ENCODE measurements around the gene COL16A1. TPM values are rescaled to one million over a fixed set of nuclear protein-coding genes. Genes with fewer than 3 reads are reported as not detected.

The COL16A1 gene
- total RNA-seq, 2 donors from 2014 or later: 10.1 to 15.8 TPM

DNA sequence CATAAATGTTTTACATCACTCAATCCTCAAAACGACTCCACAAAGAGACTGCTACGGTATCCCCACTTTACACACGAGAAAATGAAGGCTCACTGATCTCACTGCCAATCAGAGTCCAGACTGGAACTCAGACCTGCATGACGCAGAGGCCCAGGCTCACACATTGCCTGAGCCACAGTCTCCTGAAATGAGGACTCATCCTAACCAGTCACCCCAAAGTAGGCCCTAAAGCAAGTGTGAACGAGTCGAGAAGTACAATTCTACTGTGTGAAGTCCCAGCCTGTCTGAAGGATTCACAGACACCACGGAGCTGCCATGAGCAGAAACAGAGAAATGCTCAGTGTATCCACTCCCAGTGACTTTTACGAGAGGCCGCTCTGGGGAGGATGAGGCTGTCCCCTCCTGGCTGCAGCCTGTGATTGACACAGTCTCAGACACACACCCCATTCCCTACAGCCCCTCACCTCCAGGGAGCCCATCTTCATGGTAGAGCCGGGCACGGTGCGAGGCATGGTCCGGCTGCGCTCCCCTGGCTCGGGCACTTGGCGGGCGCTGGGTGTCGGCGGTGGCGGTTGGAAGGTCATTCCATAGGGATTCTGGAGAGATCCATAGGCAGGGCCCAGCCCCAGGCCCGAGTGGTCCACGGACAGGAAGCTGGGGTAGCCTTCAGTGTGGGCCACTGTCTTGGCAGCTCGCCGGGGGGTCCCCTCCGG is 26.7 kb upstream of the COL16A1 start:
- H3K4me3 ChIP-seq: no peak overlapping the region
- intact Hi-C loops (cut with DNase I): no loop called here
- DNase-seq (no peak), ATAC-seq (no peak)
- no peak overlapping the region for H3K27ac ChIP-seq
- no peaks in the 10 kb centered on the region for H3K27me3 ChIP-seq
- WGBS, 2 donors: 75 to 88% methylated on average over 8 to 23 of the region's 25 CpGs
- no peaks in the 10 kb centered on the region for H3K9me3 ChIP-seq
- TF ChIP-seq POLR2A (IDR thresholded peaks at IDR 0.05): no peak
- TF ChIP-seq, protein P1, sequence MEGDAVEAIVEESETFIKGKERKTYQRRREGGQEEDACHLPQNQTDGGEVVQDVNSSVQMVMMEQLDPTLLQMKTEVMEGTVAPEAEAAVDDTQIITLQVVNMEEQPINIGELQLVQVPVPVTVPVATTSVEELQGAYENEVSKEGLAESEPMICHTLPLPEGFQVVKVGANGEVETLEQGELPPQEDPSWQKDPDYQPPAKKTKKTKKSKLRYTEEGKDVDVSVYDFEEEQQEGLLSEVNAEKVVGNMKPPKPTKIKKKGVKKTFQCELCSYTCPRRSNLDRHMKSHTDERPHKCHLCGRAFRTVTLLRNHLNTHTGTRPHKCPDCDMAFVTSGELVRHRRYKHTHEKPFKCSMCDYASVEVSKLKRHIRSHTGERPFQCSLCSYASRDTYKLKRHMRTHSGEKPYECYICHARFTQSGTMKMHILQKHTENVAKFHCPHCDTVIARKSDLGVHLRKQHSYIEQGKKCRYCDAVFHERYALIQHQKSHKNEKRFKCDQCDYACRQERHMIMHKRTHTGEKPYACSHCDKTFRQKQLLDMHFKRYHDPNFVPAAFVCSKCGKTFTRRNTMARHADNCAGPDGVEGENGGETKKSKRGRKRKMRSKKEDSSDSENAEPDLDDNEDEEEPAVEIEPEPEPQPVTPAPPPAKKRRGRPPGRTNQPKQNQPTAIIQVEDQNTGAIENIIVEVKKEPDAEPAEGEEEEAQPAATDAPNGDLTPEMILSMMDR (IDR thresholded peaks at IDR 0.05): no peak
- no peaks in the 10 kb centered on the region for H3K4me1 ChIP-seq
- no peaks in the 10 kb centered on the region for H3K36me3 ChIP-seq (replicated peaks in 1 of 2; ENCODE audit: insufficient read depth in 1 of 2, low read depth in 2 of 2)

DNA sequence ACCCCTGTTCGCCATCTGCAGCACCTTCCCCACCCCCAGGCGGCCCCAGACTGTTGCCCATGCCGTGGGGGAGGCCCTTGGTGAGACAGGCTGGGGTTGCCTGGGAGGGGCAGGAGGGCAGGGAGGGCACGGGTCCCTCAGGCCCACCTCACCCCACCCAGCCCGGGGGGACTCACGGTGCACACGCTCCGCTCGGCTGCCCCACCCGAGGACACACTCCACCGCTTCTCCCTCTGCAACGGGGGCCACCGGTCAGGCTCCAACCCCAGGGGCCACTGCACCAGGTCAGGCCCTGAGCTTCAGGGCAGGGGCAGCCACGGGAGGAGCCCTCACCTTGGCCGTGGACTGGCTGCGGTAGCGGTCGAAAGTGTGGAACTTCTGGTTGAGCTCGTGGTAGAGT is 24.0 kb upstream of the COL16A1 start:
- no peak overlapping the region for H3K4me3 ChIP-seq
- ATAC-seq (no peak), DNase-seq (no peak)
- H3K4me1 ChIP-seq: no peaks in the 10 kb centered on the region
- peaks cover 0 to 3% of the 10 kb centered on the region in 2 donors for H3K27me3 ChIP-seq
- 84 to 85% methylated on average over 7 to 16 of the region's 19 CpGs for WGBS, 2 donors
- intact Hi-C loops (cut with DNase I): no loop called here
- no peak overlapping the region for H3K27ac ChIP-seq
- no peaks in the 10 kb centered on the region for H3K9me3 ChIP-seq
- TF ChIP-seq, protein P1 (IDR thresholded peaks at IDR 0.05): no peak
- no peak for TF ChIP-seq POLR2A (IDR thresholded peaks at IDR 0.05)
- H3K36me3 ChIP-seq (replicated peaks in 1 of 2; ENCODE audit: insufficient read depth in 1 of 2, low read depth in 2 of 2): no peaks in the 10 kb centered on the region

DNA sequence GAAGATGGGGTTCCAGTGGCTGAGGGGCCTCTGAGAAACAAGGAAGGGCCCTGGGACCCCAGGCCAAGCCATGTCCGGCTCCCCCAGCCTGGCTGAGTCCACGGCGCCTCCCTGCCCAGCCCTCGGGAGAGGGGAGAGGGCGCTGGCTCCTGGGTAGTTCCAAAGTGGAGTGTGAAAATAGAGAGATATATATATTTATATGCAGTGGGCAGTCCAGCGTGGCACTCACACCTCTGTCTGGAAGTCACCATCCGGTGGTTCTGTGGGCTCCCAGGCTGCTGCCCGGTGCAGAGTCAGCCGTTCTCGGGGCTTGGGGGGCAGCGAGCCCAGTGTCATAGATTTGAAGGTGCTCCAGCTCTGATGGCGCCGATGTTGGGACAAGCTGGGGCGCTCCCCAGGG is 23.4 kb upstream of the COL16A1 start:
- intact Hi-C loops (cut with DNase I): no loop called here
- Histone ChIP-seq H3K27ac (no peak overlapping the region), H3K36me3 (replicated peaks in 1 of 2; ENCODE audit: insufficient read depth in 1 of 2, low read depth in 2 of 2) (no peaks in the 10 kb centered on the region), H3K4me3 (no peak overlapping the region), H3K27me3 (peaks cover 0 to 3% of the 10 kb centered on the region in 2 donors), H3K9me3 (no peaks in the 10 kb centered on the region), H3K4me1 (no peaks in the 10 kb centered on the region)
- TF ChIP-seq POLR2A (IDR thresholded peaks at IDR 0.05): no peak
- TF ChIP-seq, protein P1 (IDR thresholded peaks at IDR 0.05): no peak
- 87 to 95% methylated on average over 8 to 12 of the region's 14 CpGs for WGBS, 2 donors
- DNase-seq: no peak
- no peak for ATAC-seq

DNA sequence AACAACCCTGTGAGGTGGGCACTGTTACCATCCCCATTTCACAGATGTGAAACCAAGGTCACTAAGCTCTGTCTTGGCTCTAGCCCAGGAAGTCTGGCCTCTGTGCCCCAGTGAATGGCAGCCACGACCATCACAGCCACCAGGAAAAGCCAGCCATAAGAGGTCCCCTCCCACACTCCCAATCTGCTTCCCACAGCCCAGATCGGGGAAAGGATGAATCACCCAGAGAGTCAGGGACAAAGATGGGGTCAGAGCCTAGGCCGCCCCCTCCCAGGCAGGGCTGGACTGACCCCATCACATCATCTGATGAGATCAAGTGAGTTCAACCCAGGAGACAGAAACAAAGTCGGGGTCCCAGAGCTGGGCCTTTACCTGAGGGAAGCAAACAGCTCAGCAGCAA is 22.9 kb upstream of the COL16A1 start:
- DNase-seq (no peak), ATAC-seq (no peak)
- H3K36me3 ChIP-seq (replicated peaks in 1 of 2; ENCODE audit: insufficient read depth in 1 of 2, low read depth in 2 of 2): no peaks in the 10 kb centered on the region
- 68 to 71% methylated on average over 4 of the region's 4 CpGs for WGBS, 2 donors
- no peak overlapping the region for H3K4me3 ChIP-seq
- H3K27me3 ChIP-seq: peaks cover 0 to 3% of the 10 kb centered on the region in 2 donors
- H3K9me3 ChIP-seq: no peaks in the 10 kb centered on the region
- TF ChIP-seq, protein P1 (IDR thresholded peaks at IDR 0.05): no peak
- no peak for TF ChIP-seq POLR2A (IDR thresholded peaks at IDR 0.05)
- no peak overlapping the region for H3K27ac ChIP-seq
- H3K4me1 ChIP-seq: no peaks in the 10 kb centered on the region
- intact Hi-C loops (cut with DNase I): no loop called here
